Activated T-helper 1 cell treated with anti-CD3 and anti-CD28 coated beads, Interleukin-12 subunit alpha, Interleukin-12 subunit beta, Interleukin-2, Interleukin-4 antibody, amounts not matched to agents 30 ng/mL and 10 ng/mL and 1 ng/mL, durations not matched to agents 14 hours and 24 hours and 36 hours (primary cell): ENCODE results near the gene PASD1. TPM values are rescaled to one million over a fixed set of nuclear protein-coding genes. Genes with fewer than 3 reads are reported as not detected.
"Not testable (repeated sequence)": the region's sequence is repeated elsewhere in the genome, so short reads cannot be mapped to it uniquely, and the experiment has no call there.

Experiments
- DNase-seq: peaks from one replicate; pipeline ENCODE4 v3.0.0; 2021; ENCODE audit warnings: low spot score
- H3K27ac Mint-ChIP-seq: one replicate; pipeline ENCODE4 v1.8.0; 2021; ENCODE audit warnings: mild to moderate bottlenecking, mixed read lengths
- H3K27me3 Mint-ChIP-seq: one replicate; pipeline ENCODE4 v1.8.0; 2022; ENCODE audit warnings: mild to moderate bottlenecking, moderate library complexity, mixed read lengths; ENCODE audit not compliant: insufficient read depth
- H3K36me3 Mint-ChIP-seq: one replicate; pipeline ENCODE4 v1.8.0; 2021; ENCODE audit warnings: low read depth, mixed read lengths
- H3K4me1 Mint-ChIP-seq: one replicate; pipeline ENCODE4 v1.8.0; 2021; ENCODE audit warnings: low read depth, mixed read lengths
- H3K4me3 Mint-ChIP-seq: one replicate; pipeline ENCODE4 v1.8.0; 2021; ENCODE audit warnings: mild to moderate bottlenecking, moderate library complexity, mixed read lengths
- H3K9me3 Mint-ChIP-seq: one replicate; pipeline ENCODE4 v1.8.0; 2021; ENCODE audit warnings: mixed read lengths
- intact Hi-C: fragments of 100-400 bp; cut with micrococcal nuclease; formaldehyde crosslinking; loops from one replicate; pipeline ENCODE4 v1.15.1; 2024
- total RNA-seq: library from RNA; stranded (reverse); gene quantifications from 2 replicates; pipeline ENCODE4 v1.2.3, GENCODE V29; 2022

The PASD1 gene
- total RNA-seq, 1 donor from 2014 or later, result not detected

DNA sequence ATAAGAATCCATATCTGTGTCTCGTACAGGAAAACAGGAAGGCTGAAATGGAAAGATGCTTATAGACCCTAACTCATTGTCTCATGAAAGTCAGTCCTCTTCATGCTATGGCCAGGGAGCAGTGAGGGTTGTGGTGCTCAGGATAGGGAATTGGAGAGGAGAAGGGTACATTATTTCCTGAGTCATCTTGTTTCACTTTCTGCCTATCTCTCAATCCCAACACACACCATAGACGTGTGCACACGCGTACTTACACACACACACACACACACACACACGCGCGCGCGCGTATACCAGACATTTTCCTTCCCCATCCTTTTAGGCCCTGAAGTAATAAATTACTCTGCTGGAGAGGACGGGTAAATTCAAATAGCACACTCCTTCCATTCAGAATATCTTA is 78.1 kb downstream of the PASD1 start:
- Mint-ChIP-seq H3K27me3 (no peaks in the 10 kb centered on the region), H3K36me3 (no peaks in the 10 kb centered on the region), H3K27ac (no peak overlapping the region), H3K4me1 (no peaks in the 10 kb centered on the region), H3K9me3 (no peaks in the 10 kb centered on the region), H3K4me3 (no peak overlapping the region)
- intact Hi-C loops, result no loop called here
- no peak for DNase-seq

DNA sequence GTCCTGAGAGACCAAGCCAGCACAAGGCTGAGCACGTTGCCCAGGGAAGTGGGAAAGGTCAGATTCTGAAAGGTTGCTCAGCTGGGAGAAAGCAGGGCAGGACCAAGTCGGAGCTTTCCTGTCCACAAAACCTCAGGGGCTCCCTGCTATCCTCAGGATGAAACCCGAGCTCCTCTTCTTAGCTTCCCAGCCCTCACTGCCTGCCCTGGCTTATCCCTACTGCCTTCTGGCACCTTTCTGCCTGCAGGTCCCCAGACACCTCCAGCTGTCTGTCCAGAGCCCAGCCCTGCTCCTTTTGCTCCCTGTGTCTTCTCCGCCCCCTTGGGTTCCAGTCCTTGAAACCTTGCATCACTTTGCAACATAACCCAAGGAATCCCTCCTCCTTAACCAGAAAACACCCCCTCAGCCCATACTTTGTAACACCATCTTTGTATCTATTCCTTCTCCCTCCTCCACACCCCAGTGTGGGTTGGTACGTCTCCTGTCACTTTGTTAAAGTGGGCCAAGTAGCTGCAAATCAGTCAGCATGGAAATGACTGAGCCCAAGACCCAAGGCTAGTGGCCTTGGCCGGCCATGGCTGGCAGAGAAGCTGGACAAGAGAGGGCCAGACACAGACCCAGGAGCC is 111.8 kb downstream of the PASD1 start:
- DNase-seq, result no peak
- Mint-ChIP-seq H3K4me1 (no peaks in the 10 kb centered on the region), H3K4me3 (no peak overlapping the region), H3K9me3 (no peaks in the 10 kb centered on the region), H3K27ac (no peak overlapping the region), H3K36me3 (no peaks in the 10 kb centered on the region), H3K27me3 (peaks cover 2% of the 10 kb centered on the region)
- intact Hi-C loops, result no loop called here

DNA sequence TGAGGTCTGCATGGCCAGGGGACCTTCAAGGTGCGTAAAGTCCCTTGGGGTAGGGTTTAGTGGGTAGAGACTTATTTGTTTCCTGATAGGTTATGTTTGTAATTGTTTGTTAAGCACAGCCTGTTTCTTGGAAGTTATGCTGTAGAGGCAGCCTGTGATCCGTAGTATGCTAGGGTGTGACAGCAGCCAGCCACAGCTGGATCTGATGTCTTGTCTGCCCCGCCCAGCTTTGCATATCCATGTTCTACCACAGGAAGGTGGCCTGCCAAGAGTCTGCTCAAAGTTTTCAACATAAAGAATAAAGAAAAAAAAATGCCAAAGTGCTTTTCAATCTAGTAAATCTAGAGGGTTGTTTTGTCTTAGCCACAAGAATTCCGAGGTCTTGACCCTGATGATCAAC is 112.7 kb downstream of the PASD1 start:
- Mint-ChIP-seq H3K27me3 (peaks cover 2% of the 10 kb centered on the region), H3K36me3 (no peaks in the 10 kb centered on the region), H3K9me3 (no peaks in the 10 kb centered on the region), H3K27ac (no peak overlapping the region), H3K4me3 (no peak overlapping the region), H3K4me1 (no peaks in the 10 kb centered on the region)
- intact Hi-C loops, result no loop called here
- DNase-seq, result no peak

DNA sequence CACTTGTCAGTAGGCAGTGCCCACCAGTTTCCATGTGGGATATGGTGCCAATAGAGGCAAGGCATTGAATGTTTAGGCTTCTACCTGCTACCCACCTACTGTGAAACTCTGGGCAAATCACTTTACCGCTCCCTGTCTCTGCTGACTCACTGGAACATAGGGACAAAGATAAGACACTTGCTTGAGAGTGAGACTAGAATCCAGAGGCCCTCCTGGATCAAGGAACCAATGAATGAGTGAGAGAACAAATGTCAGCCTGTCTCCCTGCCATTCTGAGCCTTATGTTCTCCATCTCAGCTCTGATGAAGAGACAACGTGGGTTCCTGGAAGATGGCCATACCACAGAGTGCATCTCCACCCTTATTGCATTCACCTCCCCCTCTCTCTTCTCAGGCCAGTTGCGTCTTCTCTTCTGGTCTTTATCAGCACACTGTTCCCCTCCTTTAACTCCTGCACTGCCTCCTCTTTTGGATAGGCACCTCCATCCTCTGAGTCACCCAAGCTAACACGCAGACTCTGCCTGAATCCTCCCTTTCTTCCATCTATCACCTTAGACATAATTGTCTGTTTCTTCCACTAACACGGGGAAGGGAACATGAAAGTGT is 116.4 kb downstream of the PASD1 start:
- intact Hi-C loops, result loop anchor here (2.0 kb wide), 1 partner anchor 173 kb away; no protein-coding TSS in a partner anchor
- no peak overlapping the region for H3K27ac Mint-ChIP-seq
- H3K36me3 Mint-ChIP-seq, result no peaks in the 10 kb centered on the region
- peaks cover 6% of the 10 kb centered on the region for H3K27me3 Mint-ChIP-seq
- no peak overlapping the region for H3K4me3 Mint-ChIP-seq
- H3K4me1 Mint-ChIP-seq, result no peaks in the 10 kb centered on the region
- H3K9me3 Mint-ChIP-seq, result no peaks in the 10 kb centered on the region
- DNase-seq, result no peak

DNA sequence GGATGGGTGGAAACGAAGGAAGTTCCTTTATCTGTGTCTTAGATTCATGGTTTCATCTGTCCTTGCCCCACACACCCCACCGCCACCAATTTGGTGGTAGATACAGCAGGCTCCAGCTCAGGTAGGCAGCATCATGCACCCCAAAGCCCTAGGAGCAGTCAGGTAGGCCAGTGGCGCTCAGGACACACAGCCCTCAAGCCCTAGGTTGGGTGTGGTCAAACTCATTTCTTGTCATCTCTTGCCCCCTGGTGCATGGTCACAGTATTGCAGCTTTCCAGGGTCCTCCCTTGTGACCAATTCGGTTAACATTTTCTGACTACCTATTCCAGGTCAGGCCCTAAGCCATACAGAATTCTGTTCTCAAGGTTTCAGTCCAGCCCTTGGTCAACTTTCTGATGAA is 117.3 kb downstream of the PASD1 start:
- DNase-seq, result peak; percentile 13
- no peaks in the 10 kb centered on the region for H3K36me3 Mint-ChIP-seq
- H3K9me3 Mint-ChIP-seq, result no peaks in the 10 kb centered on the region
- no peaks in the 10 kb centered on the region for H3K4me1 Mint-ChIP-seq
- no peak overlapping the region for H3K27ac Mint-ChIP-seq
- H3K4me3 Mint-ChIP-seq, result no peak overlapping the region
- H3K27me3 Mint-ChIP-seq, result peaks cover 6% of the 10 kb centered on the region
- intact Hi-C loops, result loop anchor here (2.0 kb wide), 1 partner anchor 174 kb away; no protein-coding TSS in a partner anchor

DNA sequence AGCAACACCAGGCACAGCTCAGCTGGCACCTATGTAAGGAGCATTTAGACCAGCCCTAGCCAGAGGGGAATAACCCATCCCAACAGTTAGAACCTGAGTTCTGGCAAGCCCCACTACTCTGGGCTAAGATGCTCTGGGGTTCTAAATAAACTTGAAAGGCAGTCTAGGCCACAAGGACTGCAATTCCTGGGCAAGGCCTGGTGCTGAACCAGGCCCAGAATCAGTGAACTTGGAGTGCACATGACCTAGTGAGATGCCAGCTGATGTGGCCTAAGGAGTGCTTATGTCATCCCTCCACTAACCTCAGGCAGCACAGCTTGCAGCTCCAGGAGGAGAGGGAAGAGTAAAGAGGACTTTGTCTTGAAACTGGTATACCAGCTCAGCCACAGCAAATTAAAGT is 124.2 kb downstream of the PASD1 start:
- Mint-ChIP-seq H3K27me3 (peaks cover 5% of the 10 kb centered on the region), H3K4me3 (no peak overlapping the region), H3K9me3 (no peaks in the 10 kb centered on the region), H3K27ac (no peak overlapping the region), H3K36me3 (no peaks in the 10 kb centered on the region), H3K4me1 (no peaks in the 10 kb centered on the region)
- no peak for DNase-seq
- intact Hi-C loops, result no loop called here

DNA sequence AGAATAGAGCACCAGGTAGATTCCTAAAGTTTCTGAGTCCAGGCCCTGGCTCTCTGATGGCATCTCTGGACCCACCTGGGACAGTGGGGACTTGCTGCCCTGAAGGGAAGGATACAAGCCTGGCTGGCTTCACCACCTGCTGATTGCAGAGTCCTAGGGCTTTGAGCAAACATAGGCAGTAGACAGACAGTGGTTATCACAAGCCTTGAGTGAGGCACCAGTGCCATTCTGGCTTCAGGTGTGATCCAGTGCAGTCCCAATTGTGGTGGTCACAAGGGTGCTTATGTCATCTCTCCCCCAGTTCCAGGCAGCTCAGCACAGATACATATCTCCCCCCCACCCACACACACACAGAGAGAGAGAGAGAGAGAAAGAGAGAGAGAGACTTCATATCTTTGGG is 125.2 kb downstream of the PASD1 start:
- DNase-seq, result no peak
- no peak overlapping the region for H3K4me3 Mint-ChIP-seq
- H3K27ac Mint-ChIP-seq, result no peak overlapping the region
- intact Hi-C loops, result no loop called here
- no peaks in the 10 kb centered on the region for H3K9me3 Mint-ChIP-seq
- H3K27me3 Mint-ChIP-seq, result no peaks in the 10 kb centered on the region
- no peaks in the 10 kb centered on the region for H3K4me1 Mint-ChIP-seq
- H3K36me3 Mint-ChIP-seq, result no peaks in the 10 kb centered on the region

DNA sequence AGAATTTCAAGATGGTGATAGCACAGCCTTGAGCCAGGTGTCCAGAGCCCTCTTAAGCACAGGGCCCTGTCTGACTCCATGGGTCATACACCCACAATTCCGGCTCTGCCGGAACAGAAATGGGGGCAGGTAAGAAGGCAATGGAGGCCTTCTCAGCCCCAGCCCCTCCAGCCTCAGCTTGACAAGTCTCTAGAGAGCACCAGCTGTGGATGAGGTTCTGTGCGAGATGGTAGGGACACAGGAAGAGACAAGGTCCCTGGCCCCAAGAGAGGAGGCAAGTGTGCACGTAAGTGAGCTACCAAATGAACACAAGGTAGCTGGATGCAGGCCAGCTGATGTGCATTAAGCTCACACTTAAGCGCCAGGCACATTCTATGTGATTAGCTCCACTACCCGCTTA is 129.3 kb downstream of the PASD1 start:
- peaks cover 2% of the 10 kb centered on the region for H3K27me3 Mint-ChIP-seq
- no peak for DNase-seq
- intact Hi-C loops, result no loop called here
- no peaks in the 10 kb centered on the region for H3K4me1 Mint-ChIP-seq
- H3K36me3 Mint-ChIP-seq, result no peaks in the 10 kb centered on the region
- no peaks in the 10 kb centered on the region for H3K9me3 Mint-ChIP-seq
- no peak overlapping the region for H3K27ac Mint-ChIP-seq
- H3K4me3 Mint-ChIP-seq, result no peak overlapping the region

DNA sequence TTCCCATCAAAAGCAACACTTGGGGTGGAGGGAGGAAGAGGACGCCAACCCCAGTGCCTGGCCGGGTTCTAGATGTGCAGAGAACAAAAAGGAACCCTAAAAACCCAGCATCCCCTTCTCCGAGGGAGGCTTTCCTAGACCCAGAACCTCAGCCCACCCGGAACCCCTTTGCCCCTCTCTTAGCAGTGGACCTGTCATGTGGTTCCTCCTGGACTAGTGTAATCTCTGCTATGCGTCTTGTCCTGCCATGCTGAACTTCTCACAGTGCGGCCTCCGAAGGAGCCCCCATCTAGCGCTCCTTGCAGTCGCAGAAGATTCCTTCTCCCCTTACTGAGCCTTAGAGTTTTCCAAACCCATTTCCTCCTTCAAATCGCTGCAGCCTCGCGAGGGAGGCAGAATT is 130.6 kb downstream of the PASD1 start:
- peaks cover 2% of the 10 kb centered on the region for H3K27me3 Mint-ChIP-seq
- no peak overlapping the region for H3K27ac Mint-ChIP-seq
- no peak for DNase-seq
- intact Hi-C loops, result no loop called here
- H3K4me3 Mint-ChIP-seq, result no peak overlapping the region
- no peaks in the 10 kb centered on the region for H3K36me3 Mint-ChIP-seq
- no peaks in the 10 kb centered on the region for H3K9me3 Mint-ChIP-seq
- no peaks in the 10 kb centered on the region for H3K4me1 Mint-ChIP-seq

DNA sequence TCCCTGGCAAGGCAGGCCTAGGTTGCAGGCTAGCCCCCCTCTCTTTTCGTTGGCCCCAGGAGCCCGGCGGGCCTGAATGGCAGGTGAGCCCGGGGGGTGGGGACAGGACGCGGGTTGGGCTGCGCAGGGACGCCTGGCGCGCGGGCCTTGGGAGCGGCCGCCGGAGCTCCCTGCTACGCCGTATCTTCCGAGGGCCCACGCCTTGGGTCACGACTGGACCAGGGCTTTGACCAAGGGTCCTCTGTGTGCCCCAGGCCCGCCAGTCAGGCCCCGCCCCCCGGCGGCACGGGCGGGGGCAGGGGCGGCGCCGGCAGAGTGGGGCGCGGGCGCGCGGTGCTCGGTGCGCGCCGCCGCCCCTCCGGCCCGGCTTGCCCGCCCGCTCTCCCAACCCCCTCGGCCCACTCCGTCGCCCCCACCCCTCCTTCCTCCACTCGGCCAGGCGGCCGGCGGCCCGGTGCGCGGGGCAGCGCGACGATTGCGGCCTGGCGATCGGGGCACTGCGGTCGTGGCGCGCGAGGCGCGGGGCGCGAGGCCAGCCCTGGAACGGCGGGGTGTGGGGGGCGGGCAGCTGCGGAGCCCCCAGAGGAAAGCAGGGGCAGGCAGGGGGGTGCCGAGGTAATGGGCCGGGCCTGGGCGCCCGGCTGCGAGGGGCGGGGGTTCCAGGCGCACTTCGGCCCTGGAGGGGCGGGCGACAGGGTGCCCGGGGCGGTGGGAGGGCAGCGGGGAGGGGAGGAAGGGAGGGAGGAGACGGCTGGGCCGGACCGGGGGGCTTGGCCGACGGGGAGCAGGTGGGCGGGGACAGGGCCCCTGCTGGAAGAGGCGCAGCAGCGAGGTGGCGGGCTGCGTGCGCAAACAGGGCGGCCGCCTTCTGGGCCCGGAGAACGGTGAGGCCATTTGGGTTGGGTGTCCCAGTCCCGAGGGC is 131.4 kb downstream of the PASD1 start, which contains the start of gene PRRG3:
Gene PRRG3, plus strand, starts transcription at position 798 of the 922 bp plus-strand sequence. CDS start 3,357 bp downstream, outside the sequence.
- H3K27me3 Mint-ChIP-seq, result peaks cover 2% of the 10 kb centered on the region
- intact Hi-C loops, result no loop called here
- H3K4me3 Mint-ChIP-seq, result no peak within 1 kb of the TSS
- no peaks in the 10 kb centered on the region for H3K36me3 Mint-ChIP-seq
- H3K4me1 Mint-ChIP-seq, result no peaks in the 10 kb centered on the region
- no peaks in the 10 kb centered on the region for H3K9me3 Mint-ChIP-seq
- no peak within 1 kb of the TSS for H3K27ac Mint-ChIP-seq
- no peak for DNase-seq

DNA sequence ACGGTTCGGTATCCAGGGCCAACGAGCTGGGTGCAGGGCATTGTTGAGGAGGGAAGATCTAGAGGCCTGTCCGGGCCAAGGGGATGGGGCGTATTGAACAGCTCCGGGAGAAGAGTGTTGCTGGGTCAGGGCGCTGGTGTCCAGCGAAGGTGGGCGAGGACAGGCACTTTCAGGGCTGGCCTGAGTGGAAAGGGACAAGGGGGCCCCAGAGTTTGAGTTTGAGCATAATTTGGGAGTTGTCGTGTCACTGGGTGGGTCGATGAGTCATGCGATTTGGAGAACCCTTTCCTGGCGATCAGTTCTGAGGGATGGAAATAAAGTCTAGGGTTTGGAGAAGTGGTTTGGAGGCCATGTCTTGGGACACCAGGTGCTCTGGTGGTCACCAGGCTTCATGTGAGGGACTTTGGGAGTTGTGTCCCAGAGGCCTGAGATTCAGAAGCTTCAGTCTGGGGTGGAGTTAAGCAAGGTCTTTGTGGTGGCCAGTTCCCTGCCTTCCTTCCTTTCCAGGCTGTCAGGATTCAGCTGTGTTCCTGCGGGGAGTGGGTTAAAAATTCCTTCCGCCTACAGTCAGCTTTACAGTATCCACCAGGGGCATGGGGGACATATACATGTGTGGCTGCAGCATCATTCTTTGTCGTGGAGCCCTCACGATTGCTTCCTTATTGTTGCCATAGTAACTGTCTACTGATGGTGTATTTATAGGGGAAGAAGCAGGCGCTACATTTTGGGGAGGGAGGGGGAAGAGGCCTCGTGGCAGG is 132.3 kb downstream of the PASD1 start:
- no peak for DNase-seq
- Mint-ChIP-seq H3K36me3 (no peaks in the 10 kb centered on the region), H3K27ac (no peak overlapping the region), H3K27me3 (peaks cover 2% of the 10 kb centered on the region), H3K4me3 (no peak overlapping the region), H3K4me1 (no peaks in the 10 kb centered on the region), H3K9me3 (no peaks in the 10 kb centered on the region)
- intact Hi-C loops, result no loop called here

DNA sequence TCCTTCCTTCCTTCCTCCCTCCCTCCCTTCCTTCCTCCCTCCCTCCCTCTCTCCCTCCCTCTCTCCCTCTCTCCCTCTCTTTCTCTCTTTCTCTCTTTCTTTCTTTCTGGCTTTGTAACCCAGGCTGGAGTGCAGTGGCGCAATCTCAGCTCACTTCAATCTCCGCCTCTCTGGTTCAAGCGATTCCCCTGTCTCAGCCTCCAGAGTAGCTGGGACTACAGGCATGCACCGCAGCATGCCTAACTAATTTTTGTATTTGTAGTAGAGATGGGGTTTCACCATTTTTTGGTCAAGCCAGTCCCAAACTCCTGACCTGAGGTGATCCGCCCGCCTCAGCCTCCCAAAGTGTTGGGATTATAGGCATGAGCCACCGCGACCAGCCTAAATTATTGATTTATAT is 133.6 kb downstream of the PASD1 start:
- intact Hi-C loops, DNase-seq, H3K27ac Mint-ChIP-seq, H3K4me1 Mint-ChIP-seq, H3K27me3 Mint-ChIP-seq, H3K36me3 Mint-ChIP-seq, H3K9me3 Mint-ChIP-seq, H3K4me3 Mint-ChIP-seq: not testable (repeated sequence)
